Measurements from ENCODE around the gene B3GNT9.

Gene B3GNT9

DNA sequence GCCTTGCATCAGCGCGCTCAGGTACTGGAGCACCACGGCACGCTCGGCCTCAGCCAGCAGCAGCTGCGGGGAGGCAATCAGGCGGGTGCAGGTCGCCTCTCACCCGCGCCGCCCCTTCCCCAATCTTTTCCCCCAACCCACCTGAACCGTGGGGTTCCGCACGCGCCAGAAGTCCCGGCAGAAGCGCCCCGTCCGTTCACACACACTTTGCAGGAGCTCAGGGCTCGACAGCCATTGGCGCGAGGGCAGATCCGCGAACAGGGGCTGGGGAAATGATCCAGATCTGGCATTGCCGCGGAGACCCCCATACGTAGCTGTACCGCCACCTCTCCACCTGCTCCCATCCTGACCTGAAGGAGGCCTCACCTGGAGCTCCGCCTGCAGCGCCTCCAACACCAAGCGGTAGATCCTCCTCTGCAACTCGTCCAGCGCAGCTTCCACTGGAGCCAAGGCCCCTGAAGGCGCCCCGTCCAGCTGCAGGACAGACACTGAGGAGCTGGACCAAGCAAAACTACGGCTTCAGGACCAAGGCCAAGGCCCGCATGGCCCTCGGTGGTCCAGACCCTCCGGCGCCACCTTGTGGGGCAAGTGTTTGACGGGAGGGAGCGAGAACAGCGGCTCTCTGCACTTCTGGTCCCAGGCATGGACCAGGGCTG lies 34.3 kb upstream of the B3GNT9 start:
- DNase-seq (ENCODE audit: low spot score): peak; percentile 72

DNA sequence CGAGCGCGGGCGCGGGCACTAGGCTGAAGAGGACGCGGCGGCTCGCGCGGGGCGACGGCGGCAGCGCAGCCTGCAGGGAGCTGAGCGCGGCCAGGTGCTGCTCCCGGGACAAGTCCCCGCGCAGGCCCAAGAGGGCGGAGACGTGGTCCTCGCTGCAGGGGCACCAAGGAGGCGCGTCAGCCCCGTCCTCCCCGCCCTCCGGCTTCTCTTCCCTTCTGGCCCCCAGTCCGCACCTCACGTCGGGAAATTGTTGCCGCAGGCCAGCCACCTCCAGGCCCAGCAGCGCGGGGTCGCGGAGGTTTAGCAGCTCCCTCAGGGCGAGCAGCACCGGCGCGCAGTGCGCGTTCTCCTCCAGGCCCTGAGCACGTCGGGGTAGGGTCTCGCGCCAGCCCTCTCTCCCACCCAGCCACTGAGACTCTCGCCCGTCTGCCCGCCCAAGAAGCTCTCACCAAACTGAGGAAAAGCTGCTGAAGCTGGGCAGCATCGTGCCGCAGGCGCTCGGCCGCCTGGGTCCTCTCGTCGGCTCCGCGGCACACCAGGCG lies 33.7 kb upstream of the B3GNT9 start:
- peak; percentile 70 for DNase-seq (ENCODE audit: low spot score)

DNA sequence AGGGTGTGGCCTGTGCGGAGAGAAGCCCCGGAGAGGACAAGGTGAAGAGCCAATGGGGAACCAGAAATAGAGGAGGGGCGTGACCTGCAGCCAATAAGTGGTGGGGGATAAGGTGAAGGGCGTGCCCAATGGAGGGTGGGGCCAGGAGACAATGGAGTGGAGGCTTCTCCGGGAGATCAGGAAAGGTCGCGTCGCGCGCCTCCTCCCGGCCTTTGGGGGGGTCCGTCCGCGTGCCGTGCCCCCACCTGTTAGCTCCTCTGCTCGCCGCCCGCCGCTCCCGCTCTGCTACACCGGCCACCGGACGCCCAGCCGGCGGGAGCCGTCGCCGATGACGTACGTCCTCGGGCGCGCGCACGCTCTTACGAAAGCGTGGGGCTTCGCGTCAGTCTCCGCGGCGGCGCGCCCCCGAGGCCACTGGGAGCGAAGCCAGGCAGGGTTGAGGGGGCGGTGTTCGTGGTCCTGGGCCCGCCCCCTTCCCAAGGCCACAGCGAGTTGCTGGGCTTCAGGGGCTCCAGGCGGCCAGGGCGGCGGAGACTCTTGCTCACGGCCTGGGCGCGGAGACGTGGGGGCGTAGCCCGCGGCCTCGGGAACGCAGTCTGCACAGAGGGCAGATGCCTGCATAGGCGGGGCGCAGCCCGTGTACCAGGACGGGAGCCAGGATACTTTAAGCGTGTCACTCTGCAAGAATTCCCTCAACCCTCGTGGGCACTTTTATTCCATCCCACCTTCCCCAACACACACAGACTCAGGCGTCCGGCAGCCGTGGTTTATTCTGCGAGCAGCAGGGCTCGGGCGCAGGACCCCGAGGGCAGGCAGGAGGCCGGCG lies 33.0 kb upstream of the B3GNT9 start, which contains the start of gene MATCAP1:
MATCAP1 (minus strand) TSS at position 337 of the 826 bp plus-strand sequence. CDS start 3,353 bp downstream, outside the sequence.
- DNase-seq (ENCODE audit: low spot score): peak; percentile 94

DNA sequence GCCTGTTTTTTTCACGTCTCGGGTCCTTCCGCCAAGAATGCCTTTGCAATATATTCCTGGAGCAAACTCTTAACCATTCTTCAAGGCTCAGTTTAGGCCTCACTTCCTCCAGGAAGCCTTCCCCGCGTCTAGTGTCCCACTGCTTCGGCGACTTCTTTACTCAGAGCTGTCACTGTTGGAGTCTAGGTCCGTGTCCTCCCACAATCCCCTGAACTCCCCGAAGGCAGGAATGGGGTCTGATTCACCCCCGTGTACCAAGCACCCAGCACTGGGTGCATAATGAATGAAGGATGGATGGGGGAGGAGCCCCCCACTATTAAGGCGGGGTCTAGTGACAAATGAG lies 32.5 kb upstream of the B3GNT9 start:
- no peak for DNase-seq (ENCODE audit: low spot score)

DNA sequence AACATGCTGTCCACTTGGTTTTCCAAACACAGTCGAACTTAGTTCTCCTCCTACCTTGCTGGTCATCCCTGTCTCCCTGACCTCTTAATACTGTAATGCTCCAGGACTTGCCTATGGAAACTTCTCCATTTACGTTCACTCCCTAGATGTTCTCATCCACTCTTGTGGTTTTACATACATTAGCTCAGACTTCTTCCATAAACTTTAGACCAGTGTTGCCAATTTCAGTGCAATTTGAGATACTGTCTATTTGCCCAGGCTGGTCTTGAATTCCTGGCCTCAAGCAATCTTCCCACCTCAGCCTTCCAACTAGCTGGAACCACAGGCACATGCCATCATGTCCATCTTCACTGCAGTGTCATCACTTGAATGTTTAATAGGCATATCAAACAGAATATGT lies 31.5 kb upstream of the B3GNT9 start:
- DNase-seq (ENCODE audit: low spot score): no peak

DNA sequence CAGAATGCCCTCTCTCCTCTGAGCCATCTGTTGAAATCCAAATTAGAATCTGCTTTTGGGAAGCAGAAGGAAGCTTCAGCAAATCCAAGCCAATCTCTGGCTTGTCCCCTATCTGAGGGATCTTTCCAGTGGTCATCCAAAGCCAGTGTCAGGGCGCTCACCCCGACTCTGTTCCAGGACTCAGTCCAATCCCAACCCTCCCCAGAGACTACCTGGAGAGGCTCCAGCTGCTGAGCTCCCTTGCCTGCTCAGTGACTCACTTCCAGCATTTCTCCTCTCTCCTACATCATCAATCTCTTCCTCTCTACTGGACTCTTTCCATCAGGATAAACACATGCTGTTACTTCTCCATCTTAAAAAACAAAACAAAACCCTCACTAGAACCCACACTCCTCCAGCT lies 30.5 kb upstream of the B3GNT9 start:
- DNase-seq (ENCODE audit: low spot score): no peak

DNA sequence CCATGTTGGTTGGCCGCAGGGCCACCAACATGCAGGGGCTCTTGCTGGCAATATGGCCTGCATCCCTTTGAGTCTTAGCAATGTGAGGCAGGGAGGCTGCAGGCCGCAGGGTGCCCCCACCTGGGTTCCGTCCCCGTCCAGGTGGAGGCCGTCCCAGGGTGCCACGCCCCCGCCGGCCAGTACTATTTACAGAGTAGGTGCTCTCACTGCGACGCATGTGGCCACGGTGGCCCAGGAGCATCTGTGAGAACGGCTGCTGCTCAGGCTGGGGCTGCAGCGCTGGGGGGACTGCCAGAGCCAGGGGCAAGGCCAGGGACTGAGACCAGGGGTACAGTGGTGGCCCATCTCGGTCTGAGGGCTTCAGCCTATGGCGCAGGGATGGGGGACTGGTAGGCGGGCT lies 29.4 kb upstream of the B3GNT9 start:
- DNase-seq (ENCODE audit: low spot score): no peak

DNA sequence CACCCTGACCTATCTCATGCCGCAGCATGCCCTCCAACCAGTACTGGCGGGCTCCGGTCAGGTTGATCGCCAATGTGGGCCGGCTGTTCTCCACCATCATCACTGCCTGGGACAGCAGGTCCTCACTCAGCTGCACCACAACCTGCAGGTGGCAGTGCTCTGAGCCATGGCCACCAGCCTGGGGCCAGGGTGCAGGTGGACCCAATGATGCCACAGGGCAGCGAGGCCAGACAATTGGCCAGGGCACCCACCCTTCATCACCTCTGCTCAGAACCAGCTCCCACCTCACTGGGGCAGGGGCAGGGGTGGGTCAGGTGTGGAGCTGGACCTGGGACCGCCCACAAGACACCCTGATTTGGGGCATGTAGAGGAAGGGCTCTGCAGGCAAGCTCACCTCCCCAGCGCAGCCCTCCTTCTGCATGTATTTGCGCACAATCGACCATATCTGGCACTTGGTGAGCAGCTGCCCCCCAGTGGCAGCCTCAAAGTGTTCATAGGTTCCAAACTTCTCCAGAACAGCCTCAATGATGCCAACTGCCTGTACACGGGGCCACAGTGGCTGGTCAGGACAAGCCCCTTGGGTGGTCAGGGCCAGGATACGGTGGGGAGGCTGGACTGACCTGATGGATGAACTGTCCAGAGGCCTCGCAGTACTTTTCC lies 28.8 kb upstream of the B3GNT9 start:
- DNase-seq (ENCODE audit: low spot score): no peak

DNA sequence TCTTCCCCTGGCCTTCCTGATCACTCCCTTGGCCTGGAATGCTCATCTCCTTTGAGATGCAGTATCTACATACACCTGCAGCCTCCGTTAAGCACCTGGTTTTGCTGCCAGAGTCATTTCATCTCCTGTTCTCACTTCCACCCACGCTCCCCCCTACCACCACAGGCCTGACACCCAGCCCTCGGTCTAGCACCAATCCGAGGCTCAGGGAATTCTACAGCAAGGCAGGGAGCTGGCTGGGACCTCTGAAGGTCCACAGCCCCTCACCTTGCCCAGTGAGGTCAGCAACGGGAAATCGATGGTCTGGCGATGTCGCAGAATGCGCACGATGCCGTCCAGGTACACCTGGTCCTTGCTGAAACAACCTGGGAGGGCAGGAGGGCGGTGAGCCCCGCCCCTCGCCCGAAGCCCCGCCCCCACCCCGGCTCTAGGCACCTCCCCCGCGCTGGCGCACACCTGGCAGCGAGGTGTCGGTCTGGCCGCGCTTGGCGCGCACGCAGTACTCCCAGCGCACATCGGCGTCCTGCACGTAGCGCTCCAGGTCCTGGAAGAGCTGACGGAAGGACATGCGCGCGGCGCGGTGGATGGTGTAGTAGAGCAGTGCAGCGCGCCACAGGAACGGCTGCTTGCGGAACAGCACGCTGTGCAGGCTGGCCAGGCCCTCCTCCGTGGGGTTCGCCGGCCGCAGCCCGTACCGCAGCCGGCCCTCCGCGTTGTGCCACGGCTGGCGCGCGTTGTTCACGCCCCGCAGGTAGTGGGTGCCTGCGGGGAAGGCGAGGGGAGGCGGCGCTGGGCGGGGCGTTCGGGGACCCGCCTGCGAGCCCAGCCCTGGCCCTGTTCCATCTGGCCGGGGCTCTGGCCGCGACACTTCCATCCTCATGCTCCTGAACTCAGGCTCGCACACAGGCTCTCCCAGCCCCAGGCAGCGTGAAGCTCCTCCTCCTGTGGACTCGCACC lies 27.2 kb upstream of the B3GNT9 start:
- no peak for DNase-seq (ENCODE audit: low spot score)

DNA sequence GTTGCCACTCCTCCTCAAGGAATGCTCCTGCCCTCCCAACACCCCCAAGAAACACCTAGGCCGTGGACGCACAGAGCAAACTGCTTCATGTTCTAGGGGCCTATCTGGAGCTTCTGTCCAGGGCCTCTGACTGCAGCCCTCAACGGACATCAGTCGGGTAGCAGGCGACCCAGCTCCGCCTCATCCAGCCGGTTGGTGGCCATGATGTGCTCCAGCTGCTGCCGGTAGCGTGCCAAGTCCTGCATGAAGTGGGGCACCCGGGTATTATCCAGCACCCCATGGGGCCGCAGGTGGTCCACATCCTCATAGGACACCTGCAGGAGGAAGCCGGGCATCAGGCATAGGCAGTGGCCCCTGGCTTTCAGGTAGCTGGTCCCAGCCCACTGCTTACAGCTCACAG lies 25.9 kb upstream of the B3GNT9 start:
- no peak for DNase-seq (ENCODE audit: low spot score)

DNA sequence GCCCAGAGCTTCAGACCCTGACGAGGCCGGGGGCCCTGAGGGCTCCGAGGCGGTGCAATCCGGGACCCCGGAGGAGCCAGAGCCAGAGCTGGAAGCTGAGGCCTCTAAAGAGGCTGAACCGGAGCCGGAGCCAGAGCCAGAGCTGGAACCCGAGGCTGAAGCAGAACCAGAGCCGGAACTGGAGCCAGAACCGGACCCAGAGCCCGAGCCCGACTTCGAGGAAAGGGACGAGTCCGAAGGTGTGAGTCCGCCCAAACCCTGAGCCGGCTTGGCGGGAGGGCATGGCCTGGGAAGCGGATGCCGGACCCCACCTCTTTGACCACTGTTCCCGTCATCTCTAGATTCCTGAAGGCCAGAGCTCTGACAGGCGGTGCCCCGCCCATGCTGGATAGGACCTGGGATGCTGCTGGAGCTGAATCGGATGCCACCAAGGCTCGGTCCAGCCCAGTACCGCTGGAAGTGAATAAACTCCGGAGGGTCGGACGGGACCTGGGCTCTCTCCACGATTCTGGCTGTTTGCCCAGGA lies 24.0 kb upstream of the B3GNT9 start:
- no peak for DNase-seq (ENCODE audit: low spot score)

DNA sequence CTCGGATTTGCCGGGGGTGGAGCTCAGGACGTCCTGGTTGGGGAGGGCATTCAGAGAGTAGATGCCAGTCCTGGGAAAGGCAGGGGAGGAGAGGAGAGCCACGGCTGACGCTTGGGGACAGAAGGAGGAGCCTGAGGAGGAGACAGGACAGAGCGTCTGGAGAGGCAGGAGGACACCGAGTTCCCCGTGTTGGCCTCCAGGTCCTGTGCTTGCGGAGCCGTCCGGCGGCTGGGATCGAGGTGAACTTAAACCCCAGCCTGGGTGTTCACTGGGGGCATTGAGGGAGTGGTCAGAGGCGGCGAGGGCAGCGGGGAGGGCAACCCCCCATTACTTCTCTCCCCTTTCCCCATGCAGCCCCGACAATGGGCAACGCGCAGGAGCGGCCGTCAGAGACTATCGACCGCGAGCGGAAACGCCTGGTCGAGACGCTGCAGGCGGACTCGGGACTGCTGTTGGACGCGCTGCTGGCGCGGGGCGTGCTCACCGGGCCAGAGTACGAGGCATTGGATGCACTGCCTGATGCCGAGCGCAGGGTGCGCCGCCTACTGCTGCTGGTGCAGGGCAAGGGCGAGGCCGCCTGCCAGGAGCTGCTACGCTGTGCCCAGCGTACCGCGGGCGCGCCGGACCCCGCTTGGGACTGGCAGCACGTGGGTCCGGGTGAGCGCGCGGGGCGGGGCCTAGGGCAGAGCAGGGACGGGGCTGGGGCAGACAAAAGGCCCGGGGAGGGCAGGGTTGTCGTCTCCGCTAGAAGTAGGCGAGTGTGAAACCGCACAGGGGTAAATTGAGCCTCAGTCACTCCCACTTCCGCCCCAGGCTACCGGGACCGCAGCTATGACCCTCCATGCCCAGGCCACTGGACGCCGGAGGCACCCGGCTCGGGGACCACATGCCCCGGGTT lies 23.3 kb upstream of the B3GNT9 start:
- DNase-seq (ENCODE audit: low spot score): peak; percentile 84

DNA sequence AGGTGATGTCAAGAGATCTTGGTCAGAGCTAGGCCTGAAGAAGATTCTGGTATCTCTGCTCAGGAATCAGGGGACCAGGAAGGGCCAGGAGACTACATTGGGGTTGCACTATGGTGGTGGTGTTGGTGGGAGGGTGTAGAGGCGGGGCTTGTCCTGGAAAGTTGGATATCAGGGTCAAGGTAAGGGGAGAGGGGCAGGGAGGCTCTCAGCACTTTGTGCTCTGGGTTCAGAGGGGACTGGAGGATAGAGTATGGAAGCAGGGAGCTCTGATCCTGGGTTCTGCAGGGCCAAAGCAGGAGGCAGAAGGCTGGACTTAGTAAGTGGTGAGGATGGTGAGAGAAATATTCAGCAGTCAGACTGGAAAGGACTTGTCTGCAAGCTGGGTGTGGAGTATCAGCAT lies 22.5 kb upstream of the B3GNT9 start:
- DNase-seq (ENCODE audit: low spot score): no peak

DNA sequence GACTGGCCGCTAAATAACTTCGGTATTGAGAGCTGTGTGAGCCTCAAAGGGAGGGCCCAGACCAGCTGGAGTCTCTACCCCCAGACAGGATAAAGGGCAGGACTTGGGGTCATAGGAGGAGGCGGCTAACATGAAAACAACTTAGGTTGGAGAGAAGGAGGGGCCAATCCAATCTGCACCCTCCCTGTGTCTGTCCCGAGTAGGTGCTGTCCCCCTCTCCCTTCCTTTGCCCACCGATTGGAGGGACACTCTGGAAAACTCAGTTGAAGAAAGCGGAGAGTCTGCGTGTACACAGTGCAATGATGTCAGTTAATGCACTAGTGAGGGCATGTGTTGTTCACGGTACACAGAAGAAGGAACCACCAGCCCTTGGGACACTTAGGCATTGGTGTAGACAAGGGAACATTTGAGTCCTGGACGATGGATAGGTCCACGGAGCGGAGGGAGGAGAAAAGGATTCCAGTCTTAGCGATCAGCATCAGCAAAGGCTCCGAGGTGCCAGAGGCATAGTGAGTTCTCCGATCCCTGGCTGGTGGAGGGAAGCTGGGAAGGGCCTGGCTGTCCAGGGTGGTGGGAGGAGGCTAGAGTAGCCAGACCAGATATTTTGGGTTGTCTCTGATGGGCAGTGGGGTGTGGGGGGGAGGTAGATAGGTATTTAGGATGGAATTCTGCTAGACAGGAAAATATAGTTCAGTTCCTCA lies 20.3 kb upstream of the B3GNT9 start:
- no peak for DNase-seq (ENCODE audit: low spot score)

DNA sequence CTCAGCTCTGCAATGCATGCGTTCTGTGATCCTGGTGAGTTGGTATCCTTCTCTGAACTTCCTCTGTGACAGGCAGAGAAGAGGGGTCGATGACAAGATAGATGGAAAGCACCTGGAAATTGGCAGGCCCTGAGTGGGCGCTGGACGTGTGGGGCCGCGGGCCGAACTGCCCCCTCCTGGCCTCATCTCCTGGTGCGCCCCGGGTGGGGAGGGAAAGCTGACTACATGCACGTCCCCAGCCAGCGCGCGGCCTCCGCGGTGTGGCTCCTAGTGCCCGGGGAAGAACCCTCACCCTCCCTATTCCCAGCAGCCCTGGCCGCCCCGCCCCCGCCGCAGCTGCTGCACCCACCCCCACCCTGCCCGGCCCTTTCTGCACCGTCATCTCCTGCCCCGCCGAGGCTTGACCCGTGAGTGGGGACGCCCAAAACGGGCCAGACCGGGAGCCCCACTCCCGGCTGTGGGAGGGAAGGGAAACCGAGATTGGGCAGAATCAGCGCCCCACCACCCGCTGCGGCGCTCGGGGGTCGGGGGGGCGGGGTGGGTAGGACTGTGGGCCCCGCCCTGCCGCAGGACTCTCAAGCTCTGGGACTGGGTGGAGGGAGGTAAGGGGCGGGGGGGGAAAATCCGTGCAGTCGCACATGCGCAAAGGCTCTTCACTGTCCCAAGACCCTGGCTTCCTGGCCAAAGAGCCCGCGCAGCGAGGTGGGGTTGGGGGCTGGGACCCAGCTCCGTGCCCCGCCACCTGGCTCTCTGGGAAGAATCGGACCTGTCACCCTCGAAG lies 19.6 kb upstream of the B3GNT9 start, which contains the start of gene NOL3:
NOL3 (plus strand) TSS at position 371 of the 781 bp plus-strand sequence.
- peak; percentile 90 for DNase-seq (ENCODE audit: low spot score)

DNA sequence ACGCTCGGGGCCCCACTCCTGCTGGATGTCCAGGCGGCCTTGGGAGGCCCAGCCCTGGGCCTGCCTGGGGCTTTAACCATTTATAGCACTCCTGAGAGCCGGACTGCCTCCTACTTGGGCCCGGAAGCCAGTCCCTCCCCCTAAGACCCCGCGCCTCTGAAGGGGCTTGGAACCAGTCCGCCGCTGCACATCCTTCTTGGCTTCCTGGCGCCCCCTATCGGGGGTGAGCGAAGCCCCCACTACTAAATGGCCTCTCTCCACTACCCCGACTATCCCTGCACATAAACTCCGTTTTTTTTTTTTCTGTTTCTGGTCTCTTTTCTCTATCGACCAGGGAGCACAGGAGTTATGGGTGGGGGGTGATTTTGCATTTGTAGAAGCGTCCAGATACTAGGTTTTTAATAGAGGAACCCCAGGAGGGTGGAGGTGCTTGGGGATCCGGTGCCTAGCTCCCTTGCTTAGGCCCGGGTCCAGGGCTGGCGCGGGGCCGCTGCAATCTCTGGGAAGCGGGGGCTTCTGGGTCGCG lies 18.9 kb upstream of the B3GNT9 start:
- DNase-seq (ENCODE audit: low spot score): peak; percentile 72

DNA sequence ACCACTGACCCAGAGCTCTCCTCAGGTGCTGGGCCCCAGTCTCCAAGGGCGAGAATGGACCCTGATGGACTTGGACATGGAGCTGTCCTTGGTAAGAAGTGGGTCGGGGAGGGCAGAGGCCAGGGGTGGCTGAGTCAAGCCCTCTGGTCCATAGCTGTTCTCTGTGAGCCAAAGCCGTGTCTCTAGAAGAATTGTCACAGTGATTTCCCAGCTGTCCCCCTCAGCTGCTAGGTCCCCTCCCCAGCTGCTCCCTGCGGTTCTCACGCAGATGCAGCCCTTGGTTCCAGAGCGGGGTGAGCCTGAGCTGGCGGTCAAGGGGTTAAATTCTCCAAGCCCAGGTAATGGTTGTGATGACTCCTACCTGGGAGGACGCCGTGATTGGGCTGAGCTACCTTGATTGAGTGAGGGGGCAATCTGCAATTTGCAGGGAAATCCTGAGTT lies 18.2 kb upstream of the B3GNT9 start:
- DNase-seq (ENCODE audit: low spot score): no peak

DNA sequence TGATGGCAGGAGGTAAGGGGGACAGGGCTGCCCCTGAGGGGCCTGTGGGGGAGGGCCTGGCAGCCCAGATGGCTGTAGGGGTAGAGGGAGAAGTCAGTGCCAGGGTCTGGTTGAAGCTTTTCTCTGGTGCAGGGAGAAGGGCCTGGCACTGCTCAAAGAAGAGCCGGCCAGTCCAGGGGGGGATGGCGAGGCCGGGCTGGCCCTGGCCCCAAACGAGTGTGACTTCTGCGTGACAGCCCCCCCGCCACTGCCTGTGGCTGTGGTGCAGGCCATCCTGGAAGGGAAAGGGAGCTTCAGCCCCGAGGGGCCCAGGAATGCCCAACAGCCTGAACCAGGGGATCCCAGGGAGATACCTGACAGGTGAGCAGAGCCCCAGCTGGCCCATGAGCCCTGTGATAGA lies 16.8 kb upstream of the B3GNT9 start:
- DNase-seq (ENCODE audit: low spot score): no peak

All from D341Med (cell line).